A549 (cell line): Measurements from ENCODE around the gene ABHD5. TPM values are rescaled to one million over a fixed set of nuclear protein-coding genes. Genes with fewer than 3 reads are reported as not detected.

Experiments used
- ATAC-seq, 2 experiments: fragments of 200-7000 bp in 1 of 2; fragments of >200 bp in 1 of 2; cut with Nextera tagmentation in 1 of 2; cut with Tn5 transposase in 1 of 2; 3 replicates each; pipeline versions ENCODE4 v1.8.0 to v1.9.1; 2018 to 2020; ENCODE audit warnings: mild to moderate bottlenecking in 1 of 2, moderate library complexity in 1 of 2
- CTCF ChIA-PET: fragments of 300-600 bp; sonication (Branson Sonifier 250); formaldehyde crosslinking; extraction: SDS; loops from one replicate; lab custom pipeline; 2021; ENCODE audit warnings: antibody characterized with exemption, inconsistent platforms; lab: Yijun Ruan, JAX
- POLR2A ChIA-PET: fragments of 350-600 bp; formaldehyde crosslinking; extraction: SDS; loops from one replicate; lab custom pipeline; 2021; ENCODE audit warnings: antibody characterized with exemption, inconsistent platforms; lab: Yijun Ruan, JAX
- DNase-seq, 2 experiments: peaks; one replicate each; pipeline versions ENCODE4 v3.0.0 to v3.0.0-alpha.2; 2011 to 2016; ENCODE audit warnings: low read depth in 1 of 2, low spot score in 1 of 2
- FAIRE-seq: peaks from 2 replicates; lab custom pipeline; 2011; peaks lifted over from hg19 to GRCh38; lab: Jason Lieb, UNC
- H3K27ac ChIP-seq, 2 experiments: fragments of >200 bp; sonication (Bioruptor Twin); formaldehyde crosslinking; 3 replicates each; pipeline ENCODE4 v1.5.1; 2016 to 2017
- H3K4me1 ChIP-seq: fragments of >200 bp; sonication (Bioruptor Twin); formaldehyde crosslinking; 3 replicates; pipeline ENCODE4 v1.6.1; 2016
- H3K4me2 ChIP-seq: fragments of >200 bp; sonication (Bioruptor Twin); formaldehyde crosslinking; 3 replicates; pipeline ENCODE4 v1.6.1; 2016
- H3K4me3 ChIP-seq: fragments of >200 bp; sonication (Bioruptor Twin); formaldehyde crosslinking; 3 replicates; pipeline ENCODE4 v1.5.1; 2016
- H3K9me3 ChIP-seq: fragments of >200 bp; sonication (Bioruptor Twin); formaldehyde crosslinking; 3 replicates; pipeline ENCODE4 v1.6.1; 2016
- CBX8 ChIP-seq: fragments of 200-600 bp; sonication (generic); IDR thresholded peaks from 2 replicates; pipeline ENCODE4 v1.6.1; 2016
- CHD4 ChIP-seq: fragments of 200-600 bp; sonication (generic); IDR thresholded peaks from 2 replicates; pipeline ENCODE4 v1.6.1; 2016; ENCODE audit warnings: antibody characterized with exemption, mild to moderate bottlenecking, borderline replicate concordance
- EHF ChIP-seq: fragments of 250-450 bp; sonication (Bioruptor Pico); IDR thresholded peaks from 2 replicates; pipeline ENCODE4 v1.5.0; 2020; ENCODE audit warnings: mild to moderate bottlenecking
- EHMT2 ChIP-seq: fragments of 200-600 bp; sonication (generic); IDR thresholded peaks from 2 replicates; pipeline ENCODE4 v1.6.1; 2016; ENCODE audit warnings: antibody characterized with exemption, low read depth, mild to moderate bottlenecking, moderate library complexity
- EP300 ChIP-seq, 2 experiments: fragments of >200 bp; sonication (Bioruptor Twin); formaldehyde crosslinking; IDR thresholded peaks; 2 replicates in 1 of 2; 3 replicates in 1 of 2; pipeline ENCODE4 v1.6.1; 2016 to 2017
- ESRRA ChIP-seq: fragments of 150-350 bp; IDR thresholded peaks from 2 replicates; pipeline ENCODE4 v1.6.1; 2014; ENCODE audit warnings: mild to moderate bottlenecking, low read length, borderline replicate concordance
- FOXS1 ChIP-seq: fragments of 250-450 bp; sonication (Bioruptor Pico); IDR thresholded peaks from 2 replicates; pipeline ENCODE4 v1.5.0; 2020; ENCODE audit warnings: mild to moderate bottlenecking, moderate library complexity
- GATA3 ChIP-seq: IDR thresholded peaks from 2 replicates; pipeline ENCODE4 v1.6.1; 2012; ENCODE audit warnings: borderline replicate concordance
- JUNB ChIP-seq: fragments of >200 bp; sonication (Bioruptor Twin); formaldehyde crosslinking; IDR thresholded peaks from 2 replicates; pipeline ENCODE4 v1.6.1; 2016
- KDM1A ChIP-seq: fragments of 200-600 bp; sonication (generic); IDR thresholded peaks from 2 replicates; pipeline ENCODE4 v1.6.1; 2016; ENCODE audit warnings: low read depth, mild to moderate bottlenecking
- MAFK ChIP-seq: fragments of 450-650 bp; IDR thresholded peaks from 2 replicates; pipeline ENCODE4 v1.6.1; 2014; ENCODE audit not compliant: partially characterized antibody
- MAZ ChIP-seq: fragments of 150-350 bp; IDR thresholded peaks from 2 replicates; pipeline ENCODE4 v1.6.1; 2014; ENCODE audit warnings: antibody characterized with exemption, low read depth, low read length, borderline replicate concordance
- NFE2L2 ChIP-seq: fragments of 150-350 bp; conservative IDR thresholded peaks from 2 replicates; pipeline ENCODE4 v1.6.1; 2014; ENCODE audit warnings: low read length
- NPAS2 ChIP-seq: fragments of 250-450 bp; sonication (Bioruptor Pico); IDR thresholded peaks from 2 replicates; pipeline ENCODE4 v1.8.0; 2022; ENCODE audit warnings: mild to moderate bottlenecking, moderate library complexity, borderline replicate concordance
- PHF8 ChIP-seq: fragments of 200-600 bp; sonication (generic); IDR thresholded peaks from 2 replicates; pipeline ENCODE4 v1.6.1; 2016; ENCODE audit warnings: low read depth, mild to moderate bottlenecking, antibody characterized with exemption, moderate library complexity, borderline replicate concordance
- POLR2AphosphoS2 ChIP-seq: conservative IDR thresholded peaks from 2 replicates; pipeline ENCODE4 v1.6.1; 2012; ENCODE audit warnings: low read length, improper control_type of control experiment, inconsistent platforms
- RAD21 ChIP-seq, 2 experiments: fragments of >200 bp in 1 of 2; sonication (Bioruptor Twin) in 1 of 2; formaldehyde crosslinking in 1 of 2; IDR thresholded peaks in 1 of 2; conservative IDR thresholded peaks in 1 of 2; 2 replicates in 1 of 2; 3 replicates in 1 of 2; pipeline ENCODE4 v1.6.1; 2012 to 2018; ENCODE audit warnings: inconsistent platforms in 1 of 2
- RARB ChIP-seq: fragments of 250-450 bp; sonication (Bioruptor Pico); IDR thresholded peaks from 2 replicates; pipeline ENCODE4 v1.8.0; 2021; ENCODE audit warnings: mild to moderate bottlenecking, moderate library complexity
- RNF2 ChIP-seq: fragments of 200-600 bp; sonication (generic); IDR thresholded peaks from 2 replicates; pipeline ENCODE4 v1.6.1; 2016; ENCODE audit warnings: low read depth, mild to moderate bottlenecking, antibody characterized with exemption, moderate library complexity, borderline replicate concordance
- TFCP2L1 ChIP-seq: fragments of 250-450 bp; sonication (Bioruptor Pico); IDR thresholded peaks from 2 replicates; pipeline ENCODE4 v1.5.0; 2021; ENCODE audit warnings: mild to moderate bottlenecking
- ZC3H11A ChIP-seq: fragments of 450-650 bp; IDR thresholded peaks from 2 replicates; pipeline ENCODE4 v1.6.1; 2014; ENCODE audit warnings: antibody characterized with exemption, mild to moderate bottlenecking
- WGBS: methylation state at CpG from one replicate; pipeline ENCODE4 v1.1.6; 2017; ENCODE audit errors: missing lambda C conversion rate; 5-methylcytosine and 5-hydroxymethylcytosine counted together
- polyA plus RNA-seq, 4 experiments: library from polyadenylated mRNA; depleted of rRNA in 3 of 4; stranded (reverse); fragments of >200 nt; fragmentation: RNase III in 1 of 4; extraction: RNeasy Plus Mini Kit Qiagen cat#74134 plus additional on column Dnase treatment in 1 of 4; gene quantifications; 2 replicates in 3 of 4; 3 replicates in 1 of 4; pipeline ENCODE4 v1.2.3, GENCODE V29; 2011 to 2017
- TF ChIP-seq, protein P1 (sequence below): fragments of 200-600 bp; sonication (generic); IDR thresholded peaks from 2 replicates; pipeline ENCODE4 v1.6.1; 2016; ENCODE audit warnings: antibody characterized with exemption, mild to moderate bottlenecking, moderate library complexity
- TF ChIP-seq, protein P2 (sequence below): IDR thresholded peaks from 2 replicates; pipeline ENCODE4 v1.6.1; 2012; ENCODE audit warnings: low read depth, borderline replicate concordance
- TF ChIP-seq, protein P3 (sequence below): fragments of 450-650 bp; IDR thresholded peaks from 2 replicates; pipeline ENCODE4 v1.6.1; 2014; ENCODE audit warnings: antibody characterized with exemption
- TF ChIP-seq, protein P4 (sequence below): IDR thresholded peaks from 2 replicates; pipeline ENCODE4 v1.6.1; 2012

ABHD5 gene
- polyA plus RNA-seq, 2 of the 4 experiments (the other 2 are of a cell fraction), result 16.6 to 17.8 TPM

DNA sequence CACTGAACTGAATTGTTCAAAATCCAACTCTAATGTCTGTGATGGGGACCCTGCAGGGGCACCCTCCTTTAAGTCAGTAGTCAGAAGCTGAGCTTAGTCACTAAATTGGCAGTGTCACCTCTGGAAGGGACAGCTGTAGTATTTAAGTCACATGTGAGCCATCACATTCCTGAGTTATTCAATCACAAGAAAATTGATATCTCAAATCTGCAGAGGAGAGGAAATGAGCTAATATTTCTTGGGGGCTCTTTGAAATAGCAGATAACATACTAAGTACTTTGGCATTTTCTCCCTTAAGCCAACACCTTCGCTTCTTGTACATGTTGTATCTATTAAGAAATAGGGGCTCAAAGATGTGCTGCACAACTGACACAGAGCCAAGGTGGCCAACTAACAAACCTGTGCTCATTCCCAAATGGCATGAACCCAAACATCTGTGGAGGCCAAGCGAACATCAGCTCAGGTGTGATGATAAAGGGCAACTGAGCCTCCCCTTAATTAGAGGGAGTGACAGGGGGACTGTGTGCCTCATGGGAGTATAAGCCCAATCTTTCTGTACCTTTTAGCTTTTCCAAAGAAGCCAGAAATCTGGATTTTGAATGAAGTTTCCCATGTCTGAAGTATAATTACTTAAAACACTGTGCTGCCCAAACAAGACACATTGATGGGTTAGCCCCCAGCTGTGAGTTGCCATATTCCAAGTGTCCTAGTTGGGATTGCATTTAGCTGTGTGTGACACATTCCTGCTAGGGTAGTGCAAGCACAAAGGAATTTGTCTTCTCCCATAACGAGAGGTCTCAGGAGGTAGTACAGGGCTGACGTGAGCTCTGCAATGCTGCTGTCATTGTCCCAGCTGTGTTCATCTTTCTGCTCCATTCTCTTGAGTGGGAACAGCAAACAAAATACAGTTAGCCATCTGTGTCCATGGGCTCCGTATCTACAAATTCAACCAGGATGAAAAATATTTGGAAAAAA lies 63.3 kb downstream of the ABHD5 start (continued):
- no peak for TF ChIP-seq ZC3H11A
- TF ChIP-seq EHF, result no peak
- no peak for TF ChIP-seq RNF2
- no peak for TF ChIP-seq KDM1A
- TF ChIP-seq, protein P1, sequence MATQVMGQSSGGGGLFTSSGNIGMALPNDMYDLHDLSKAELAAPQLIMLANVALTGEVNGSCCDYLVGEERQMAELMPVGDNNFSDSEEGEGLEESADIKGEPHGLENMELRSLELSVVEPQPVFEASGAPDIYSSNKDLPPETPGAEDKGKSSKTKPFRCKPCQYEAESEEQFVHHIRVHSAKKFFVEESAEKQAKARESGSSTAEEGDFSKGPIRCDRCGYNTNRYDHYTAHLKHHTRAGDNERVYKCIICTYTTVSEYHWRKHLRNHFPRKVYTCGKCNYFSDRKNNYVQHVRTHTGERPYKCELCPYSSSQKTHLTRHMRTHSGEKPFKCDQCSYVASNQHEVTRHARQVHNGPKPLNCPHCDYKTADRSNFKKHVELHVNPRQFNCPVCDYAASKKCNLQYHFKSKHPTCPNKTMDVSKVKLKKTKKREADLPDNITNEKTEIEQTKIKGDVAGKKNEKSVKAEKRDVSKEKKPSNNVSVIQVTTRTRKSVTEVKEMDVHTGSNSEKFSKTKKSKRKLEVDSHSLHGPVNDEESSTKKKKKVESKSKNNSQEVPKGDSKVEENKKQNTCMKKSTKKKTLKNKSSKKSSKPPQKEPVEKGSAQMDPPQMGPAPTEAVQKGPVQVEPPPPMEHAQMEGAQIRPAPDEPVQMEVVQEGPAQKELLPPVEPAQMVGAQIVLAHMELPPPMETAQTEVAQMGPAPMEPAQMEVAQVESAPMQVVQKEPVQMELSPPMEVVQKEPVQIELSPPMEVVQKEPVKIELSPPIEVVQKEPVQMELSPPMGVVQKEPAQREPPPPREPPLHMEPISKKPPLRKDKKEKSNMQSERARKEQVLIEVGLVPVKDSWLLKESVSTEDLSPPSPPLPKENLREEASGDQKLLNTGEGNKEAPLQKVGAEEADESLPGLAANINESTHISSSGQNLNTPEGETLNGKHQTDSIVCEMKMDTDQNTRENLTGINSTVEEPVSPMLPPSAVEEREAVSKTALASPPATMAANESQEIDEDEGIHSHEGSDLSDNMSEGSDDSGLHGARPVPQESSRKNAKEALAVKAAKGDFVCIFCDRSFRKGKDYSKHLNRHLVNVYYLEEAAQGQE, result no peak
- no peak for TF ChIP-seq CBX8
- TF ChIP-seq, all 56 proteins: peak for 0

DNA sequence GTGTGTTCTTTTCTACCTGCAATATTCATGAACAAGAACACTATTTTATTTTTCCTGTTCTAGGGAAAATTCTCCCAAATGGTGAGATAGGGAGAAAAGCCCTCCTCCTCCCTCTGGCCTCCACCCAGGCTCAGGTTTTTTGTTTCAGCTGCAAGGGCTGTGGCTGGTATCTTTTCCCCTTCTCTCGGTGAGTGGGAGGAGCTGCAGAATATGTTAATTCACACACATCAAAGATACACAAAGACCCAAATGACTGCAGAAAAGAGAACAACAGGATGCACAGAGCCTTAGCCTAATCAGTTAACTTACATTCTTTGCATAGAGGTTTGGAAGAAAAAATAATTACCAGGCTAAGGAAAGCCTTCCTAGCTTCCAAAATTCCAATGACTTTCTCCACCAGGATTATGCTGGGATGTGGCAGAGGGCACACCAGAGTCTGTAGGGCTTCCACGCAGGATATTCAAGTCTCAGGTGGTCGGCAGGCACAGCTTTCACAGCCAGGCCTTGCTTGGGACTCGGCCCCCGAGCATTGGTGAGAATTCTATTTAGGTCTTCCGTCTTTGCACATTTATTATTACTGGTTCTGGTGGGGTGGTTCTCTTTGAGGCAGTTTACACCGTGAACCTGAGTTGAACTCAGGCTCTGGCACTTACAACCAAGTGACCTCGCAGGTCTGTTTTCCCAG lies 64.9 kb downstream of the ABHD5 start:
- ATAC-seq (no peak), DNase-seq (no peak), FAIRE-seq (no peak)
- no peak overlapping the region for H3K4me3 ChIP-seq
- POLR2A ChIA-PET, result no interaction called here
- H3K9me3 ChIP-seq, result no peaks in the 10 kb centered on the region
- no peak overlapping the region for H3K4me2 ChIP-seq
- H3K4me1 ChIP-seq, result peaks cover 27% of the 10 kb centered on the region
- TF ChIP-seq CHD4 (no peak), RAD21 (conservative IDR thresholded peaks at IDR 0.05 in 1 of 2, IDR thresholded peaks at IDR 0.05 in 1 of 2) (no peak), EHMT2 (no peak), MAZ (no peak), GATA3 (no peak)
- TF ChIP-seq, protein P2, sequence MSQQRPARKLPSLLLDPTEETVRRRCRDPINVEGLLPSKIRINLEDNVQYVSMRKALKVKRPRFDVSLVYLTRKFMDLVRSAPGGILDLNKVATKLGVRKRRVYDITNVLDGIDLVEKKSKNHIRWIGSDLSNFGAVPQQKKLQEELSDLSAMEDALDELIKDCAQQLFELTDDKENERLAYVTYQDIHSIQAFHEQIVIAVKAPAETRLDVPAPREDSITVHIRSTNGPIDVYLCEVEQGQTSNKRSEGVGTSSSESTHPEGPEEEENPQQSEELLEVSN, result no peak
- TF ChIP-seq, protein P3, sequence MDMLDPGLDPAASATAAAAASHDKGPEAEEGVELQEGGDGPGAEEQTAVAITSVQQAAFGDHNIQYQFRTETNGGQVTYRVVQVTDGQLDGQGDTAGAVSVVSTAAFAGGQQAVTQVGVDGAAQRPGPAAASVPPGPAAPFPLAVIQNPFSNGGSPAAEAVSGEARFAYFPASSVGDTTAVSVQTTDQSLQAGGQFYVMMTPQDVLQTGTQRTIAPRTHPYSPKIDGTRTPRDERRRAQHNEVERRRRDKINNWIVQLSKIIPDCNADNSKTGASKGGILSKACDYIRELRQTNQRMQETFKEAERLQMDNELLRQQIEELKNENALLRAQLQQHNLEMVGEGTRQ, result no peak
- no peak overlapping the region for H3K27ac ChIP-seq
- CTCF ChIA-PET, result interaction anchor here (1.2 to 3.3 kb wide), 2 partner anchors 10 to 13 kb away, joined by 3 to 14 read pairs; no protein-coding TSS in a partner anchor
- 81% methylated on average over 8 of the region's 8 CpGs for WGBS

DNA sequence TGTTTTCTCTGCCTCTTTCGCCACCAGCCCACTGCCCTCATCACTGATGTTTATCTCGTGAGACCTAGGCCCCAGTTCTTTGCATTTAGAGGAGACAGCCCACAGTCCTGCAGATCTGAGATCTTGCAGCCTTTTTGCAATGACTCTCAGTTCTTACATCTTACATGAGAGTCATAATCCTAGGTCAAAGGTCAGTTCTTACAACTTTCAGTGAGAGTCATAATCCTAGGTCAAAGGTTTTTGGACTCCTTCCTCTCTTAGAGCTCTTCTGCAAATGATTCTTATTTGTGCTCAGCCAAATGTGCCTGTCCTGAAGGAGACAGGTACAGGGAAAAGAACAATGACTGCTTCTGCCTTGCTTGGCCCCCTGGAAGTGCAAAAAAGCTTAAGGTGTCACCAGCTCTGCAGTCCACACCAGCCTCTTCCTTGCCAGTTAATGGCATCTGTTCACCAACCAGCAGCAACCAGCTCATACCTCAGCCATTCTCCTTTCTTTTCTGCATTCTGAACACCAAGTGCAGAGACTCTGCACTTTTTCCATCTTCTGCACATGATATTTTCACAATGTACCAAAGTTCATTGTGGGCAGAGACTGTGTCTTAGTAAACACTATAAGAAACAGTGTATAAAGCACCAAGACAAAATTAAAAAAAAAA lies 67.1 kb downstream of the ABHD5 start:
- Histone ChIP-seq H3K9me3 (no peaks in the 10 kb centered on the region), H3K4me3 (no peak overlapping the region), H3K4me1 (peaks cover 27% of the 10 kb centered on the region), H3K4me2 (no peak overlapping the region), H3K27ac (no peak overlapping the region)
- DNase-seq (no peak), FAIRE-seq (no peak), ATAC-seq (no peak)
- ChIA-PET CTCF (interaction anchor here (1.0 to 1.9 kb wide), 3 partner anchors 8 to 213 kb away, joined by 4 to 5 read pairs (median 4); no protein-coding TSS in a partner anchor), POLR2A (no interaction called here)
- WGBS, result 72% methylated on average over 2 of the region's 2 CpGs
- TF ChIP-seq RARB (CRISPR knock-in tag) (no peak), NFE2L2 (no peak), ZC3H11A (no peak), EP300 (IDR thresholded peaks at IDR 0.05) (no peak), GATA3 (no peak), POLR2AphosphoS2 (no peak), EHF (no peak), NPAS2 (CRISPR knock-in tag) (no peak), JUNB (no peak), ESRRA (no peak), PHF8 (no peak), TFCP2L1 (CRISPR knock-in tag) (no peak), MAFK (no peak), FOXS1 (CRISPR knock-in tag) (no peak)
- TF ChIP-seq, protein P4, sequence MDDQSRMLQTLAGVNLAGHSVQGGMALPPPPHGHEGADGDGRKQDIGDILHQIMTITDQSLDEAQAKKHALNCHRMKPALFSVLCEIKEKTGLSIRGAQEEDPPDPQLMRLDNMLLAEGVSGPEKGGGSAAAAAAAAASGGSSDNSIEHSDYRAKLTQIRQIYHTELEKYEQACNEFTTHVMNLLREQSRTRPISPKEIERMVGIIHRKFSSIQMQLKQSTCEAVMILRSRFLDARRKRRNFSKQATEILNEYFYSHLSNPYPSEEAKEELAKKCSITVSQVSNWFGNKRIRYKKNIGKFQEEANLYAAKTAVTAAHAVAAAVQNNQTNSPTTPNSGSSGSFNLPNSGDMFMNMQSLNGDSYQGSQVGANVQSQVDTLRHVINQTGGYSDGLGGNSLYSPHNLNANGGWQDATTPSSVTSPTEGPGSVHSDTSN, result no peak
- TF ChIP-seq, protein P2, result no peak
